ENCODE measurements around the gene AIRE. TPM values are rescaled to one million over a fixed set of nuclear protein-coding genes. Genes with fewer than 3 reads are reported as not detected.

Gene AIRE
- total RNA-seq, 1 experiment from 2014 or later: not detected

DNA sequence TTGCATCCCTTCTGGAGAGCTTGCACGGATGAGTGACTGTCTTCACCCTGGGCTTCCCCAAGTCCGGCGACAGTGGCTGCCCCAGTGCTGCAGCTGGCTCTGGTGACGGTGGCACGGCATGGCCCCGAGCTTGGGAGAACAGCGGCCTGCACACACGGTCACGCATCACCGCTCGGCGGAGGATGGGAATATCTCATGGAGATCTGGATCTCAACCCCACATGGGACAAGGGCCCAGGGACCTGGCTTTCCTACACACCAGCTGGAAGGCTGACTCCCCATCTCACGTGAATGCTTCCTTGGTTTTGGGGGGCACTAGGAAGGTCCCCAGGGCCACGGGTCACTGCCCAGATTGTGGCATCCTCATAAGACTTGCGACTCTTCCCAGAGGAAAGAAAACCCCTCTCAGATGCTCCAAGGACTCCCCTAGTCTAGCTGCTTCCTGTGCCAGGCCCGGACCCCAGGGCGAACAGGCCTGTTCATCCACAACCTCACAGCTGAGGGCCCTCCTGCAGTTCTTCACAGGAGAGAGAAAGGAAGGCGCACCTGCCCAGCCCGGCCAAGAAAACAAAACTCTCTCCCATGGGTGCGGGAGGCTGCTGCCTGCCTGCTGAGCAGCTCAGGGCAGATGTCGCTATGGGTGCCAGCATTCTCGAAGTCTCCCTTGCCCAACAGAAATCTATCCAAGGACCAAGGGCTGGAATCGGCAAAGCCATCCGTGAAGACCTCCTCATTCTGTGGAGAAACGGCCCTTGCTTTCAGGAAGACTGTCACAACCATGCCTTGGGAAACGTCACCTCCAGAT, 43.6 kb downstream of the AIRE start:
- intact Hi-C loops (cut with micrococcal nuclease; ENCODE audit: unreplicated experiment): no loop called here
- BruUV-seq (replicated peaks): no TSS peak
- Histone ChIP-seq H3K4me1 (ENCODE audit: insufficient read depth, low read length, poor library complexity, severe bottlenecking) (no peaks in the 10 kb centered on the region), H3K27ac (ENCODE audit: low read depth, low read length, poor library complexity, severe bottlenecking) (no peak overlapping the region), H3K4me3 (ENCODE audit: low read depth, low read length, poor library complexity, severe bottlenecking) (no peak overlapping the region), H3K9me3 (ENCODE audit: low read depth, low read length, poor library complexity, severe bottlenecking) (no peaks in the 10 kb centered on the region), H3K36me3 (ENCODE audit: insufficient read depth, low read length, poor library complexity, severe bottlenecking) (peaks cover 11% of the 10 kb centered on the region), H3K27me3 (replicated peaks; ENCODE audit: insufficient read depth, low read depth, low read length, poor library complexity) (no peaks in the 10 kb centered on the region)
- POLR2A ChIA-PET (ENCODE audit: low non-redundant PET): no interaction called here
- CTCF ChIA-PET: no interaction called here
- no peak for TF ChIP-seq EZH2 (IDR thresholded peaks at IDR 0.05; ENCODE audit: borderline replicate concordance, low read depth, low read length, poor library complexity, severe bottlenecking)
- TF ChIP-seq, protein P1, sequence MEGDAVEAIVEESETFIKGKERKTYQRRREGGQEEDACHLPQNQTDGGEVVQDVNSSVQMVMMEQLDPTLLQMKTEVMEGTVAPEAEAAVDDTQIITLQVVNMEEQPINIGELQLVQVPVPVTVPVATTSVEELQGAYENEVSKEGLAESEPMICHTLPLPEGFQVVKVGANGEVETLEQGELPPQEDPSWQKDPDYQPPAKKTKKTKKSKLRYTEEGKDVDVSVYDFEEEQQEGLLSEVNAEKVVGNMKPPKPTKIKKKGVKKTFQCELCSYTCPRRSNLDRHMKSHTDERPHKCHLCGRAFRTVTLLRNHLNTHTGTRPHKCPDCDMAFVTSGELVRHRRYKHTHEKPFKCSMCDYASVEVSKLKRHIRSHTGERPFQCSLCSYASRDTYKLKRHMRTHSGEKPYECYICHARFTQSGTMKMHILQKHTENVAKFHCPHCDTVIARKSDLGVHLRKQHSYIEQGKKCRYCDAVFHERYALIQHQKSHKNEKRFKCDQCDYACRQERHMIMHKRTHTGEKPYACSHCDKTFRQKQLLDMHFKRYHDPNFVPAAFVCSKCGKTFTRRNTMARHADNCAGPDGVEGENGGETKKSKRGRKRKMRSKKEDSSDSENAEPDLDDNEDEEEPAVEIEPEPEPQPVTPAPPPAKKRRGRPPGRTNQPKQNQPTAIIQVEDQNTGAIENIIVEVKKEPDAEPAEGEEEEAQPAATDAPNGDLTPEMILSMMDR (conservative IDR thresholded peaks at IDR 0.05; ENCODE audit: low read depth, low read length): no peak
- no peak for DNase-seq (ENCODE audit: low spot score)

DNA sequence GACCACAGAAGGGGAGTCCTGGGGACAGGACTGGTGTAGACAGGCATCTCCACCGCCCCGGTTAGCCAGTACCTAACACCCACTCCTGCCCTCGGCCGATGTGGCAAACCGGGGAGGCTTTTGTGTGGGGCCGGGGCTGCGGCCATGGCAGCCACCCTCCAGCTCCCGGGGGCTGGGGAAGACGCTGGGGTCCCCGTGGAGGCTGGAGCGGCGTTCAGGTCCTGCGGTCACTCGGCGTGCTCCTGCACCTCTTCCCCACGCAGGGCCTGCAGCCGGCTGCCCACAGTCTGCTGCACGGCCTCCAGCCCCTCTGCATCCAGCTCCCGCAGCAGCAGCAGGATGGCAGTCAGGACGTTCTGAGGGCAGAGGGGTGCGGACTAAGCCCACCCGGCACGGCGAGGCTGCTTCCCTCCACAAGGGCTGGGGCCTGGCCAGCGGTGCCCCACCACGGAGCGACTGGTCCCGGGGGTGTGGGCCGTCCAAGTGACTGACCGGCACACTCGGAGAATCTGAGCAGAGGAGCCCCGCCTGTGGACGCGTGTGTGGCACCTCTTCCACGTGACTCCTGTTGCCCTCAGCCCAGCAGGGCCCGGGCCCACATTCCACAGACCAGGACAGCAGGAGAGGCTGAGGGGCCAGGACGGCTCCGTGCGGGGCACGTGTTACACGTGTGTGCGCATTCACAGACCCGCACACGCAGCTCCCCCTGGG, 44.5 kb downstream of the AIRE start:
- ChIA-PET POLR2A (ENCODE audit: low non-redundant PET) (no interaction called here), CTCF (no interaction called here)
- DNase-seq (ENCODE audit: low spot score): no peak
- peaks cover 6% of the 10 kb centered on the region for H3K36me3 ChIP-seq (ENCODE audit: insufficient read depth, low read length, poor library complexity, severe bottlenecking)
- no peak overlapping the region for H3K4me3 ChIP-seq (ENCODE audit: low read depth, low read length, poor library complexity, severe bottlenecking)
- no peaks in the 10 kb centered on the region for H3K27me3 ChIP-seq (replicated peaks; ENCODE audit: insufficient read depth, low read depth, low read length, poor library complexity)
- no peaks in the 10 kb centered on the region for H3K4me1 ChIP-seq (ENCODE audit: insufficient read depth, low read length, poor library complexity, severe bottlenecking)
- BruUV-seq (replicated peaks): no TSS peak
- no peak overlapping the region for H3K27ac ChIP-seq (ENCODE audit: low read depth, low read length, poor library complexity, severe bottlenecking)
- intact Hi-C loops (cut with micrococcal nuclease; ENCODE audit: unreplicated experiment): no loop called here
- H3K9me3 ChIP-seq (ENCODE audit: low read depth, low read length, poor library complexity, severe bottlenecking): no peaks in the 10 kb centered on the region
- TF ChIP-seq, protein P1 (conservative IDR thresholded peaks at IDR 0.05; ENCODE audit: low read depth, low read length): no peak
- no peak for TF ChIP-seq EZH2 (IDR thresholded peaks at IDR 0.05; ENCODE audit: borderline replicate concordance, low read depth, low read length, poor library complexity, severe bottlenecking)

DNA sequence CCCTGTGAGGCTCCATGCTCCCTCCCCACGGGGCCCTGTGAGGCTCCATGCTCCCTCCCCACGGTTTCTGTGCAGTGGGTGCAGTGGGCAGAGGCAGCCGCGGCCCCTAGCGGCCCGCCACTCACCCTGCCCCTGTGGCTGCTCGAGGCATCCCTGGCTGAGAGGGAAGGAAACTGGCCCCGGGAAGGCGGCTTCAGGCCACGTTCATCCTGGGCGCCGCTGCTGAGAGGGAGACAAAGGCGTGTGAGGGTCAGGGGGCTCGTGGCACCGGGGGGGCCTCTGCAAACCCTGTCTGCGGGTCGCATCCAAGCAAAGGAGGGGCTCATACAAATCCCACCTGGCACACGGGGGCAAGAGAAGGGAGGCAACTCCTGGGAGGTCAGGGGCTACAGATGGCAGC, 45.0 kb downstream of the AIRE start:
- ChIA-PET POLR2A (ENCODE audit: low non-redundant PET) (no interaction called here), CTCF (no interaction called here)
- H3K27ac ChIP-seq (ENCODE audit: low read depth, low read length, poor library complexity, severe bottlenecking): no peak overlapping the region
- peaks cover 2% of the 10 kb centered on the region for H3K36me3 ChIP-seq (ENCODE audit: insufficient read depth, low read length, poor library complexity, severe bottlenecking)
- TF ChIP-seq, protein P1 (conservative IDR thresholded peaks at IDR 0.05; ENCODE audit: low read depth, low read length): no peak
- TF ChIP-seq EZH2 (IDR thresholded peaks at IDR 0.05; ENCODE audit: borderline replicate concordance, low read depth, low read length, poor library complexity, severe bottlenecking): no peak
- no TSS peak for BruUV-seq (replicated peaks)
- DNase-seq (ENCODE audit: low spot score): no peak
- no peaks in the 10 kb centered on the region for H3K9me3 ChIP-seq (ENCODE audit: low read depth, low read length, poor library complexity, severe bottlenecking)
- no peaks in the 10 kb centered on the region for H3K4me1 ChIP-seq (ENCODE audit: insufficient read depth, low read length, poor library complexity, severe bottlenecking)
- no peak overlapping the region for H3K4me3 ChIP-seq (ENCODE audit: low read depth, low read length, poor library complexity, severe bottlenecking)
- H3K27me3 ChIP-seq (replicated peaks; ENCODE audit: insufficient read depth, low read depth, low read length, poor library complexity): no peaks in the 10 kb centered on the region
- intact Hi-C loops (cut with micrococcal nuclease; ENCODE audit: unreplicated experiment): no loop called here

Data from A673 (cell line).